Endothelial cell (in vitro differentiated cells): ENCODE results near the gene PARP6. TPM values are rescaled to one million over a fixed set of nuclear protein-coding genes. Genes with fewer than 3 reads are reported as not detected.

Source experiments
- DNase-seq: peaks from one replicate; pipeline ENCODE4 v3.0.0; 2021; ENCODE audit warnings: low spot score
- H3K27ac Mint-ChIP-seq: one replicate; pipeline ENCODE4 v1.8.0; 2021; ENCODE audit warnings: mixed read lengths, inconsistent platforms; ENCODE audit not compliant: unreplicated experiment
- H3K27me3 Mint-ChIP-seq: one replicate; pipeline ENCODE4 v1.8.0; 2021; ENCODE audit warnings: mild to moderate bottlenecking, moderate library complexity, mixed read lengths, inconsistent platforms; ENCODE audit not compliant: unreplicated experiment
- H3K36me3 Mint-ChIP-seq: one replicate; pipeline ENCODE4 v1.8.0; 2021; ENCODE audit warnings: mild to moderate bottlenecking, low read depth, mixed read lengths, inconsistent platforms; ENCODE audit not compliant: unreplicated experiment
- H3K4me1 Mint-ChIP-seq: one replicate; pipeline ENCODE4 v1.8.0; 2021; ENCODE audit warnings: mild to moderate bottlenecking, mixed read lengths, inconsistent platforms; ENCODE audit not compliant: unreplicated experiment
- H3K4me3 Mint-ChIP-seq: one replicate; pipeline ENCODE4 v1.8.0; 2021; ENCODE audit warnings: mild to moderate bottlenecking, mixed read lengths, inconsistent platforms; ENCODE audit not compliant: unreplicated experiment
- H3K9me3 Mint-ChIP-seq: one replicate; pipeline ENCODE4 v1.8.0; 2021; ENCODE audit warnings: mixed read lengths, inconsistent platforms; ENCODE audit not compliant: unreplicated experiment
- CTCF ChIP-seq: fragments of 200-600 bp; sonication (generic); IDR thresholded peaks from one replicate; pipeline ENCODE4 v1.5.0; 2021; ENCODE audit warnings: antibody characterized with exemption; ENCODE audit not compliant: unreplicated experiment
- total RNA-seq: library from RNA; stranded (reverse); fragmentation: NEBNext Ultra II Directional; extraction: Animal tissue kit (Norgen Biotek cat#: 25700); gene quantifications from one replicate; pipeline ENCODE4 v1.2.1, GENCODE V29; 2021; ENCODE audit not compliant: unreplicated experiment

Gene PARP6
- total RNA-seq, 1 donor from 2014 or later: 77.4 TPM

- no peak overlapping the region for H3K4me3 Mint-ChIP-seq
- no peak for DNase-seq
- H3K27ac Mint-ChIP-seq: no peak overlapping the region
- H3K36me3 Mint-ChIP-seq: peaks cover 4% of the 10 kb centered on the region
- H3K4me1 Mint-ChIP-seq: peaks cover 23% of the 10 kb centered on the region
- TF ChIP-seq CTCF: no peak
- peaks cover 10% of the 10 kb centered on the region for H3K27me3 Mint-ChIP-seq
- no peaks in the 10 kb centered on the region for H3K9me3 Mint-ChIP-seq
Measured at GRCh38 chr15:72233769-72234168, 38.6 kb downstream of the PARP6 start.

- H3K27me3 Mint-ChIP-seq: peaks cover 10% of the 10 kb centered on the region
- H3K4me1 Mint-ChIP-seq: peaks cover 36% of the 10 kb centered on the region
- H3K27ac Mint-ChIP-seq: peak overlapping the region; percentile 76
- H3K4me3 Mint-ChIP-seq: peak overlapping the region; percentile 92
- no peak for DNase-seq
- H3K36me3 Mint-ChIP-seq: peaks cover 4% of the 10 kb centered on the region
- TF ChIP-seq CTCF: no peak
- no peaks in the 10 kb centered on the region for H3K9me3 Mint-ChIP-seq
Measured at GRCh38 chr15:72231833-72232478, 40.4 kb downstream of the PARP6 start.

GRCh38 chr15:72231066-72231832 lies 41.1 kb downstream of the PARP6 start, which contains the start of gene PKM:
Gene PKM, minus strand, starts transcription at chr15:72231190. Its CDS starts 12,093 bp downstream, at chr15:72219097.
- Mint-ChIP-seq H3K27me3 (peaks cover 10% of the 10 kb centered on the region), H3K4me1 (peaks cover 41% of the 10 kb centered on the region), H3K9me3 (no peaks in the 10 kb centered on the region), H3K36me3 (peaks cover 4% of the 10 kb centered on the region), H3K4me3 (peak within 1 kb of the TSS; percentile 99), H3K27ac (peak within 1 kb of the TSS; percentile 98)
- DNase-seq: peak; percentile 97
- no peak for TF ChIP-seq CTCF

GRCh38 chr15:72230197-72231065 lies 41.9 kb downstream of the PARP6 start:
- DNase-seq: peak; percentile 90
- Mint-ChIP-seq H3K27ac (peak overlapping the region; percentile 98), H3K36me3 (peaks cover 9% of the 10 kb centered on the region), H3K9me3 (no peaks in the 10 kb centered on the region), H3K4me3 (peak overlapping the region; percentile 99), H3K4me1 (peaks cover 46% of the 10 kb centered on the region), H3K27me3 (peaks cover 10% of the 10 kb centered on the region)
- TF ChIP-seq CTCF: no peak
